NCI-H187 (cell line): ENCODE measurements around the gene PBRM1.

ENCODE experiments used
- DNase-seq, 2 experiments: peaks; one replicate each; lab custom pipeline; 2025; lab: John Stamatoyannopoulos, UW

PBRM1 gene

DNA sequence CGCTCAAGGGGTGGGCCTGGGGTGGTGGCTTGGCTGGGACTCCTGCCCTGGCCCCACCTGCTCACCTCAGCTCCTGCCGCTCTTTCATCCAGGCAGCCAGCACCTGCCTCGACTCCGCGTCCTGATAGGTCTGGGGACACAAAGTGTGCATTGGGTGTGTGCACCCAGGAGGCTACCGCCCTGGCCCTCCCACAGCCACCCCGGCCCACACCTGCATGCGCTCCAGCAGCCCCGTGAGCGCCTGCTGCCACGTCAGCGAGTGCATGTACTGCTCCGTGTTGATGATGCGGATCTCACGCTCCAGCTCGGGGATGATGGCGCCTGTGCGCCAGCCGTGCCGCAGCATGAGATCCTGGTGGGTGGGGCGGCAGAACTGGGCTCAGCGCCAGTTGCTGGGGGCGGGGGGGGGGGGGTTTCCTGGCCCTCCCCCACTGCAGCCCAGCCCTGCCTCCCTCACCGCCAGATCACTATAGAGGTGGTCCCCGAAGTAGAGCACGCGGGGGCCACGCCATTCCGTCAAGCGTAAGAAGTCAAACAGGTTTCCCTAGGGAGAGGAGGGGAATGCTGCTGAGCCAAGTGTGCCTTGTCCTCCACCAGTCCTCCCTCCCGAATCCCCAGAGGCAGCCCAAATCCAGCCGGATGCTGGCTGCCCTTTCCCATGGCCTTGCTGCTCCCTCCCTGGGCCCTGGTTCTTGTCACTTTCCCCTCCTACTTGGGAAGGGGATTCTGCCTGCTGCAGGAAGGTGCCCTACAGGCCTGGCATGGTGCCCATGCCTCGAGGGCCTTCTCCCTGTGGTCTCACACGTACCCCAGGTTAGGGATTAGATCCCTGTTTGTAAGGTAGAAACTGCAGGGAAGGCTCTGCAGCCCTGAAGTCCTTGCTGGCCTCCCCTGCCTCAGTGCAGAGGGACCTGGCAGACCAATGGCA, 160.7 kb downstream of the PBRM1 start:
- no peak for DNase-seq

DNA sequence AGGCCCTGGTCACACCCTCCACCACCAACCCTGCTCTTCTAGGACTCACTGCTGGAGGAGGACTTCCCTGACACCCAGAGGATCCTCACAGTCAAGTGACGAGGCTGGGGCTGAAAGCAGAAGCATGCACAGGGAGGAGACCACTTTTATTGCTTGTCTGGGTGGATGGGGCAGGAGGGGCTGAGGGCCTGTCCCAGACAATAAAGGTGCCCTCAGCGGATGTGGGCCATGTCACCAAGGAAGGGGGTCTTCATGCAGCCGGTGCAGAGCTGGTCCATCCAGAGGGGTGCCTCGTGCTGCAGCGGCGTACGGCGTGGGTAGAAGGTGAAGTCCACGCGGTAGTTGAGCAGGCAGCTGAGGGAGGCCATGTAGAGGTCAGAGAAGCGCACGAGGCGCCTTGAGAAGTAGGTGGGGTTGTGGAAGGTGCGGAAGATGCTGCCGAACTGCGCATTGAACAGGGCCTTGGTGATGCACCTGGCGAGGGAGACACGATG, 161.4 kb downstream of the PBRM1 start:
- no peak for DNase-seq

DNA sequence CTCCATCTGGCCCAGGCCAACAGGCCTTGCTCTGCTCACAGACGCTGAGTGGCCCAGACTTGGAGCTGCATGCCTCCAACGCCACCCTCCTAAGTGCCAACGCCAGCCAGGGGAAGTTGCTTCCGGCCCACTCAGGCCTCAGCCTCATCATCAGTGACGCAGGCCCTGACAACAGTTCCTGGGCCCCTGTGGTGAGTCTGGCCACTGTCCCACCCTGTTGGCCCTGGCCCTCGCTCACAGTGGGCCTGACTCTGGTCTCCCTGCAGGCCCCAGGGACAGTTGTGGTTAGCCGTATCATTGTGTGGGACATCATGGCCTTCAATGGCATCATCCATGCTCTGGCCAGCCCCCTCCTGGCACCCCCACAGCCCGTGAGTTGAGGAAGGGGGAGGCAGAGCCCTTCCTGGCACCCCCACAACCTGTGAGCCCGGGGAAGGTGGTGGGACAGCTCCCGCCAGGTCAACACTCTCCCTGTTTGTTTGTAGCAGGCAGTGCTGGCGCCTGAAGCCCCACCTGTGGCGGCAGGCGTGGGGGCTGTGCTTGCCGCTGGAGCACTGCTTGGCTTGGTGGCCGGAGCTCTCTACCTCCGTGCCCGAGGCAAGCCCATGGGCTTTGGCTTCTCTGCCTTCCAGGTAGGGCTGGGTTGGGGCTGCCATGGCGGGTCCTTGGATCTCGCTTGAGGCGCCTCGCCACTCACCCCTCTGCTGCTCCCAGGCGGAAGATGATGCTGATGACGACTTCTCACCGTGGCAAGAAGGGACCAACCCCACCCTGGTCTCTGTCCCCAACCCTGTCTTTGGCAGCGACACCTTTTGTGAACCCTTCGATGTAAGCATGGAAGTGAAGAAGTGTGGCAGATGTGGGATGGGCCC, 162.1 kb downstream of the PBRM1 start:
- no peak for DNase-seq

DNA sequence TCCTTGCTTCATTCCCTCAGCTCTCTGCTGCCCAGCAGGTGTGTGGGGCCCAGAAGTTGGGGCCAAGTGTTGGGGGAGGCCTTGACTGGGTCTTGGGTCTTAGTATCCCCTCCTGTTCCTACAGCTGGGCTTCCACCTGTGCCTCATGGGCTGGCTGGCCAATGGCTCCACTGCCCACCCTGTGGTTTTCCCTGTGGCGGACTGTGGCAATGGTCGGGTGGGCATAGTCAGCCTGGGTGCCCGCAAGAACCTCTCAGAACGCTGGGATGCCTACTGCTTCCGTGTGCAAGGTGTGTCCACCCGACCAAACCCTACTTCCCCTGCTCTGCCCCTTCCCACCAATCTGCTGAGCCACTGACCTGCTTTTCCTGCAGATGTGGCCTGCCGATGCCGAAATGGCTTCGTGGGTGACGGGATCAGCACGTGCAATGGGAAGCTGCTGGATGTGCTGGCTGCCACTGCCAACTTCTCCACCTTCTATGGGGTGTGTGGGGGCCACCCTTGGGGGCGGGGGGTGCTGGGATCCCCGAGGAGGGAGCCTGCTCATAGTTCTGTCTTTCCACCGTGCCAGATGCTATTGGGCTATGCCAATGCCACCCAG, 163.0 kb downstream of the PBRM1 start:
- no peak for DNase-seq

DNA sequence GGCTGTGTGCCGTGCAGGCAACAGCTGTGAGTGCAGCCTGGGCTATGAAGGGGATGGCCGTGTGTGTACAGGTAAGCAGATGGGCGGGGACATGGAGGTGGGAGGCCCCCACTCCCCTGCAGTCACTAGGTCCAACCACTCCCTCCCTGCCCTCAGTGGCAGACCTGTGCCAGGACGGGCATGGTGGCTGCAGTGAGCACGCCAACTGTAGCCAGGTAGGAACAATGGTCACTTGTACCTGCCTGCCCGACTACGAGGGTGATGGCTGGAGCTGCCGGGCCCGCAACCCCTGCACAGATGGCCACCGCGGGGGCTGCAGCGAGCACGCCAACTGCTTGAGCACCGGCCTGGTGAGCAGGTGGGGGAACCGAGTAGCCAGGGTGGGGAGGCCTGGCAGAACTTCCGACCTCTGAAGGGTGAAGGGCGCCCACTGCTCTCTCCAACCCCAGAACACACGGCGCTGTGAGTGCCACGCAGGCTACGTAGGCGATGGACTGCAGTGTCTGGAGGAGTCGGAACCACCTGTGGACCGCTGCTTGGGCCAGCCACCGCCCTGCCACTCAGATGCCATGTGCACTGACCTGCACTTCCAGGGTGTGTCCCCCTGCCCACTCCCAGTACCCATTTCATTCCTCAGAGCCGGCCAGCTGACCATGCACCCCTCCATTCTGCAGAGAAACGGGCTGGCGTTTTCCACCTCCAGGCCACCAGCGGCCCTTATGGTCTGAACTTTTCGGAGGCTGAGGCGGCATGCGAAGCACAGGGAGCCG, 163.6 kb downstream of the PBRM1 start:
- no peak for DNase-seq

DNA sequence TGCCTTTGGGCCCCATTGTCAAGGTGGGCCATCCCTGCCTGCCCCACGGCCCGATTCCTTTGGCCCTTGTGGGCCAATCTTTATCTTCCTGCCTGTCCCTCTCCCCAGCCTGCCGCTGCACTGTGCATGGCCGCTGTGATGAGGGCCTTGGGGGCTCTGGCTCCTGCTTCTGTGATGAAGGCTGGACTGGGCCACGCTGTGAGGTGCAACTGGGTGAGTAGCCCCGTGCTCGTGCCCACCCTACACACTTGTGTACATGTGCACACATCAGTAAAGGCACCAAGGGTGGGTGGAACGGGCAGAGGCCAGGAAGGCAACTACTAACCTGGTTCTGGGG, 164.3 kb downstream of the PBRM1 start:
- DNase-seq = no peak

DNA sequence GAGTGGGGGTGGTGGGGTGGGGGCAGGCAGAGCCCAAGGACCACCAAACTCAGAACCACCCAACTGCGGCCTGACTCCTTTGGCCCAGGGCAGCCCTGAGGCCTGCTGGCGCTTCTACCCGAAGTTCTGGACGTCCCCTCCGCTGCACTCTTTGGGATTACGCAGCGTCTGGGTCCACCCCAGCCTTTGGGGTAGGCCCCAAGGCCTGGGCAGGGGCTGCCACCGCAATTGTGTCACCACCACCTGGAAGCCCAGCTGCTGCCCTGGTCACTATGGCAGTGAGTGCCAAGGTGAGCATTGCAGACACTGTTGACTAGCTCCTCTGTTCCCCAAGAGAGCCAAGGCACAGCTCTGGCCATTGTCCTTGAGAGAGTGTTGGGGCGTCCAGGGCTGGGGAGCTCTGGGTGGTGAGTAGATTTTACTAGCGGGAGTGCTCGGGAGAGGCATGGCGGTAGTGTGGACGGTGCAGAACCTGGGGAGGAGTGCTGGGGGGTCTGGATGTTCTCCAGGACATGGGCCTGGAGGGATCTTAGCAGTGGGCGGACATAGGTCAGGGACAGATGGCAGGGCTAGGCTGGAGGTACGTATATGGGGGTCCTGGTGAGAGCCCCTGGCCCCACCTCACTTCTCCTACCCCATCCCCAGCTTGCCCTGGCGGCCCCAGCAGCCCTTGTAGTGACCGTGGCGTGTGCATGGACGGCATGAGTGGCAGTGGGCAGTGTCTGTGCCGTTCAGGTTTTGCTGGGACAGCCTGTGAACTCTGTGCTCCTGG, 164.8 kb downstream of the PBRM1 start:
- DNase-seq = no peak

DNA sequence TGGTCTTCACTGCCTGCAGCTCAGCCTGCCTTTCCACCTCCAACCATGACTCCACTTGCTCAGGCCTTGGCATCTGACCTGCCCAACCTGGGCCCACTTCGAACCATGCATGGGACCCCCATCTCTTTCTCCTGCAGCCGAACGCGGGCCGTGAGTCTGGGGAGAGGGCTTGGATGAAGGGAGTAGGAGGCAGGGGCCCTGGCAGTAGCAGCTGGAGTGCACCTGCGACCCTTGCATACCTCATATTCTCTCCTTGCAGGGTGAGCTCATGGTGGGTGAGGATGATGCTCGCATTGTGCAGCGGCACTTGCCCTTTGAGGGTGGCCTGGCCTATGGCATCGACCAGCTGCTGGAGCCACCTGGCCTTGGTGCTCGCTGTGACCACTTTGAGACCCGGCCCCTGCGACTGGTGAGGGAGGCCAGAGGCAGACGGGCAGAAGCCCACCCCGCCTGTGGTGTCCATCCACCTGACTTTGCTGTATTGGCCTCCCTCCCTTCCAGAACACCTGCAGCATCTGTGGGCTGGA, 165.5 kb downstream of the PBRM1 start:
- no peak for DNase-seq

DNA sequence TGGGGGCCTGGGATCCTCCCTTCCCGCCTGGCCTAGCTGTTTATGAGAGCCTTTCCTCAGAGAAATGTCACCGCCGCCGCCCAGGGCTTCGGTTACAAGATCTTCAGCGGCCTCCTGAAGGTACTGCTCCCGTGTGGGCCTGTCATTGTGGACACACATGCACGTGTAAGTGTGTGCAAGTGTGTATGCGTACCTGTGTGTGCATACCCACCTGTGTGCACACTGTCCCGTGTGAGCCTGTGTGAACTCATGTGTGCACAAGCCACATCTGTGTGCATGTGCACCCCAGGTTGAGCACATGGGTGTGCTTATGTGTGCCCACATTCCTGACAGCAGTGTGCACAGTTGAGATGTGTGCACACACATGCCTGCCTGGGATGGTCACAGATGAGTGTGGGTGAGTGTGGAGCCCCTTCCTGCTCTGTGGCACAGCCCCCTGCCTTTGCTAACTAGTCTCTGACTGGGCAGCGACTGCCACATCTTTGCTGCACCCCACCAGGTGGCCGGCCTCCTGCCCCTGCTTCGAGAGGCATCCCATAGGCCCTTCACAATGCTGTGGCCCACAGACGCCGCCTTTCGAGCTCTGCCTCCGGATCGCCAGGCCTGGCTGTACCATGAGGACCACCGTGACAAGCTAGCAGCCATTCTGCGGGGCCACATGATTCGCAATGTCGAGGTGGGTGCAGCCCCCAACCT, 166.1 kb downstream of the PBRM1 start:
- DNase-seq = no peak

DNA sequence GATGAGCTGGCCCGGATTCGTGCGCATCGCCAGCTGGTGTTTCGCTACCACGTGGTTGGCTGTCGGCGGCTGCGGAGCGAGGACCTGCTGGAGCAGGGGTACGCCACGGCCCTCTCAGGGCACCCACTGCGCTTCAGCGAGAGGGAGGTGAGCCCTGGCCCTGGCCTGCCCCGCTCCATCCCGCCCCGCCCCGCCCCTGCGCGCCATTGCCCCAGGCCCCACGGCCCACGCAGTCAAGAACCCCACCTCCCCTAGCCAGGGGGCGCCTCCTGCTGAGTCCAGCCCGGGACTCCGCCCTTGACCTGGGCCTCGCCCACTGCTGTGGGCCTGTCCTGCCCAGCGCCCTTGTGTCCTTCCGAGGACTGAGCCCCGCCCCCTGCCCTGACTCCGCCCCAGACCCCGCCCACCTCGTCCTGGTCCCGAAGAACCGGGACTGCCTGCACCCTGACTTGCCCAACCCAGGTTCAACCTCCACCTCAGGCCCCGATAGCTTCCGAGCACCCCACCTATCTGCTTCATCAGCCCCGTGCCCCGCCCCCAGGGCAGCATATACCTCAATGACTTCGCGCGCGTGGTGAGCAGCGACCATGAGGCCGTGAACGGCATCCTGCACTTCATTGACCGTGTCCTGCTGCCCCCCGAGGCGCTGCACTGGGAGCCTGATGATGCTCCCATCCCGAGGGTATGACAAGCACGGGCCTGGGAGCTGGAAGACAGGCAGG, 166.8 kb downstream of the PBRM1 start:
- no peak for DNase-seq

DNA sequence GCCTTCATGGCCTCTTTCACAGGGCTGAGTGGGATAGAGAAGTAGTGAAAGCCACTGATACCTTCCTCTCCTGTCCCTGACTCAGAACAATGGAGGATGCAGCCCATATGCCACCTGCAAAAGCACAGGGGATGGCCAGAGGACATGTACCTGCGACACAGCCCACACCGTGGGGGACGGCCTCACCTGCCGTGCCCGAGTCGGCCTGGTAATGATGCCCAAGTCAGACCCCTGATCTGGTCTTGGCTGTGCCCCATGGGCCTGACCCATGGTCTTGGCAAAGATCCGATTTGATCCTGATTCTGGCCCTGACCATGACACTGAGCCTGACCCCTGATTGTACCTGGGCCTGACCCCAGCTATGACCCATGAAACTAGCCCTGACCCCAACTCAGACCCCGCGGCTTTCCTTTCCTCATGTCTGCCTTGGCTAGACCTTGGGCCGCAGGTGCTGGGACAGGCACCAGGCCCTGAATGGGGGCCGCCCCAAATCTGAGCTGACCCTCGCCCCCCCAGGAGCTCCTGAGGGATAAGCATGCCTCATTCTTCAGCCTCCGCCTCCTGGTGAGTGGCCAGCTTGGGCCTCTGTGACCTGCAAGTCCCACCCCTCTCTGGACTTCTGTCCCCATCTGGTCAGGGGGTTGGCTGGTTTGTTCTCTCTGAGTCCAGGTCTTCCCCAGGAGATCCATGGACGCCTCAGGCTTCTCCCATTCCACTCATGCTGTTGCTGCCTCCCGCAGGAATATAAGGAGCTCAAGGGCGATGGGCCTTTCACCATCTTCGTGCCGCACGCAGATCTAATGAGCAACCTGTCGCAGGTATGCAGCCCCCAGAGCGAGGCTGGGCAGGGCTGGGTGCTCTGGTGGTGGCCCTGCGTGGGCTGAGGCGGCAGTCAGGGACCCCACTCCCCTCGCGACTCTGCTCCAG, 167.7 kb downstream of the PBRM1 start:
- no peak for DNase-seq

DNA sequence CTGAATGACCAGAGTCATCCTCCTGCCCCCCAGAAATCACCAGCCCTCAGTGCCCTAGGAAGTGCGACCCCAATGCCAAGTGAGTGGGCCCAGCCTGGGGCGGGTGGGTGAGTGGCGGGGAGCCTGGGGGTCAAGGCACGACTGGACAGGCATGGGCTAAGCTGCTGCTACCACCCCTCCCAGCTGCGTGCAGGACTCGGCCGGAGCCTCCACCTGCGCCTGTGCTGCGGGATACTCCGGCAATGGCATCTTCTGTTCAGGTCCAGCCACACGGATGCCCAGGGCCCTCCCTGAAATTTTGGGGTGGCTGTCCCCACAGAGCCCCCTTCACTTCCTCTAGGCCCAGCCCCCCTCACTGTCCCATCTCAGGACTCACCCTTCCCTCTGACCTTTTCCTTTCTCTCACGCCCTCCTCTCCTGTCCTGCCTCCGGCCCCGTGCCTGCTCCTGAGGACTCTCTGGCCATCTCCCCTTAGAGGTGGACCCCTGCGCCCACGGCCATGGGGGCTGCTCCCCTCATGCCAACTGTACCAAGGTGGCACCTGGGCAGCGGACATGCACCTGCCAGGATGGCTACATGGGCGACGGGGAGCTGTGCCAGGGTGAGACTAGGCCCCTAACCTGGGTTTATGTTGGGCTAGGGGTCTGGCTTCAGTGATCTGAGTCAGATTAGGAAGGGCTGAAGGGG, 169.1 kb downstream of the PBRM1 start:
- no peak for DNase-seq

DNA sequence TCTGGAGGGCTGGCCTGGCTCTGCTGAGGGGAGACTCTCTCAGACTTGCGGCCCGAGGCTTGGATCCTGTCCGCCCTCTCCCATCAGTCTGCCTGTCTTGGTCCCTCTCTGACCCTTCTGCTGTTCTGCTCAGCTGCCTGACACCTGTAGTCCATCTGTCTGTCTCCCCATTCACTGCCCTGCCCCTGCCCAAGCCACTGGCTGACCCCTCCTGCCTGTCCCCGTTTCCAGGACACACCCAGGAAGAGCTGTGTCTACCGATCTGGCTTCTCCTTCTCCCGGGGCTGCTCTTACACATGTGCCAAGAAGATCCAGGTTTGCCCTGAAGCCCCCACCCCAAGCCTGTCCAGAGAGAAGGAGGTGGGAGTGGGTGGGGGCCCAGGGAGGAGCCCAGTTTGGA, 170.5 kb downstream of the PBRM1 start:
- no peak for DNase-seq

DNA sequence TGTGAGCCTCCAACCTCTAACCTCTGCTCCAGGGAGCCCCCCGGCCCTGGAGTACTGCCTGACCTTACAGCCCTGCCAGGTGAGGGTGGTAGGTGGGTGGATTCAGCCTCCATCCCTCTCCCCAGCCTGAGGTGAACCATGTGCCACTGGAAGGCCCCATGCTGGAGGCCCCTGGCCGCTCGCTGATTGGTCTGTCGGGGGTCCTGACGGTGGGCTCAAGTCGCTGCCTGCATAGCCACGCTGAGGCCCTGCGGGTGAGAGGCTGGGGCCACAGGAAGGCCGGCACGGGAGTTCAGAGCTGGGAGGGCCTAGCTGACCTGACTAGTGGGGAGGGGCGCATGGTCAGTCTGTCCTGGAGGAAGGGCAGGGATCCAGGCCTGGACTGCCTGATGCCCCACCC, 171.1 kb downstream of the PBRM1 start:
- no peak for DNase-seq

DNA sequence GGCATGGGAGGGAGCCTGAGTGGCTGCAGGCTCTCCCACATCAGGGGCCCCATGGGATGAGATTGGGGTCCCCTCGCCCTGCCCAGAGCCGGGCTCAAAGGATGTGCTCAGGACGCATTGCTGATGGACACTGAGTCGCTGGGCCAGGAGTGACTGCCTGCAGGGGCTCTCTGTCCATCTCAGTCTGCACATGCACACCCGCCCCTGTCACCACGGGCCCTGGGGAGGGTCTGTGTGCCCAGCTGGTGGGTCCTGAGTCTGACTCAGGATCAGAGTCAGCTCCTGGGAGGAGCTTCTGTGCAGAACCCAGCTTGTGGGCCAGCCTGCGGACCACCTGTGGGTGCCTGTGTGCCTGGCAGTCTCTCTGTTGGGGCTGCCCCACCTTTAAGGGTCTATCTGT, 172.4 kb downstream of the PBRM1 start:
- DNase-seq = no peak

DNA sequence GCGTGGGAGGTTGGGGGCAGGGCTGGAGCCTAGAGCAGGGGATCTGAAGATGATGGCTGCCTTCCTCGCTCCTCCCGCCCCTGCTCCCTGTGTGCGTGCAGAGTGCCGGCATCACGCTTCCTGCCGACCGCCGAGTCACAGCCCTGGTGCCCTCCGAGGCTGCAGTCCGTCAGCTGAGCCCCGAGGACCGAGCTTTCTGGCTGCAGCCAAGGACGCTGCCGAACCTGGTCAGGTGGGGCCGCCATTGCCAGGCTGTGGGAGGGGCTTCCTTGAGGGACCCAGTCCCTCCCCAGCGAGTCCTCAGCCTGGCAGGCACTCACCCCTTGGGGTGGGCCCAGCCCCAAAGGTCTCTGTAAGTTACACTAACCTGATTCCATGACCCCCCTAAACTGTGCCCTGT, 173.0 kb downstream of the PBRM1 start:
- no peak for DNase-seq

DNA sequence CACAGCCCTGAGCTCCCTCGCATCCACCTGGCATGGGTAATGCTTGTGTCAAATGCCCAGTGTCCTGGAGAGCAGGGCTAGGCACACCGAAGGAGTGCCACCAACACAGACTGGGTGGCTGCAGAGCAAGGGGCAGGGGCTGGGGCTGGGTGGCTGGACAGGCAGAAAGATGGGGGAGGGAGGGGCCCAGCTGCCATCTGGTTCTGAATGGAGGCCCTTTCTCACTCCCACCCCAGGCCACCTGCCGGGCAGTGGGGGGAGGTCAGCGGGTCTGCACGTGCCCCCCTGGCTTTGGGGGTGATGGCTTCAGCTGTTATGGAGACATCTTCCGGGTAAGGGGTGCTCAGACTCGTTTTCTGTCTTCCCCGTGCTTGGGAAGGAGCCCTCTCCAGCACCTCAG, 173.6 kb downstream of the PBRM1 start:
- DNase-seq = no peak

DNA sequence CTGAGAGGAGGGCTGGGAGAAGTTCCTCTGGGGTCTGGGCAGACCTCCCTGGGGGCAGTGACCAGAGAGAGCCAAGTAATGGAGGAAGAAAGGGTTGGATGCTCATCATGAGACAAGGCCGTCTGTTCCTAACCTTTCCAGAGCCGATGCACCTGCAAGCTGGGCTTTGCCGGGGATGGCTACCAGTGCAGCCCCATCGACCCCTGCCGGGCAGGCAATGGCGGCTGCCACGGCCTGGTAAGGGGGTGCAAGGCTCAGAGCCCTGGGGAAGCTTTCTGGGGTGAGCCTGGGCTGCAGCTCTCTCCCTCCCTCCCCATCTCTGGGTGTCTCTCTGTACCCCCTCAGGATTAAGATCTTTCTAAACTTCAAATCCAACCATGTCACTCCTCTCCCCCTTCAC, 174.2 kb downstream of the PBRM1 start:
- DNase-seq = no peak
